ENCODE results near the gene S100A9. TPM values are rescaled to one million over a fixed set of nuclear protein-coding genes. Genes with fewer than 3 reads are reported as not detected.

The S100A9 gene
- polyA plus RNA-seq, 3 donors, result 20,498 to 43,602 (median 40,800) TPM

- no peak overlapping the region for H3K9ac ChIP-seq (ENCODE audit: insufficient read depth, low read length, poor library complexity, severe bottlenecking)
- H3K4me3 ChIP-seq (replicated peaks in 1 of 3; ENCODE audit: low read depth in 2 of 3, low read length in 3 of 3), result no peak overlapping the region
- intact Hi-C loops (cut with micrococcal nuclease), result no loop called here
- no peak overlapping the region for H3K4me2 ChIP-seq (replicated peaks; ENCODE audit: extremely low read depth, low read length, poor library complexity, severe bottlenecking)
- H3K4me1 ChIP-seq (ENCODE audit: control insufficient read depth in 1 of 2, insufficient read depth in 2 of 2, low read length in 2 of 2), result peaks cover 70 to 85% of the 10 kb centered on the region in 2 donors
- H3K27ac ChIP-seq (ENCODE audit: low read depth in 1 of 2, low read length in 2 of 2), result no peak overlapping the region
- H3K27me3 Mint-ChIP-seq (ENCODE audit: low read depth in 3 of 3), result peaks cover 1 to 5% (median 4%) of the 10 kb centered on the region in 3 donors
- no peaks in the 10 kb centered on the region for H4K20me1 ChIP-seq (ENCODE audit: insufficient read depth, low read length)
- H3K36me3 Mint-ChIP-seq, result peaks cover 0 to 3% of the 10 kb centered on the region in 2 donors
- 95% methylated on average over 16 of the region's 19 CpGs for WGBS (ENCODE audit: insufficient coverage)
- H2AFZ ChIP-seq (ENCODE audit: insufficient read depth, low read depth, low read length, poor library complexity, severe bottlenecking), result no peak overlapping the region
- H3K9me3 Mint-ChIP-seq, result no peaks in the 10 kb centered on the region
- no peak for TF ChIP-seq CTCF (IDR thresholded peaks at IDR 0.05)
- H3K9me3 ChIP-seq (replicated peaks in 1 of 2; ENCODE audit: control insufficient read depth in 1 of 2, insufficient read depth in 1 of 2, low read length in 2 of 2), result no peaks in the 10 kb centered on the region
- H3K4me3 Mint-ChIP-seq, result peak overlapping the region in 1 of 2 donors; percentile 49
- H3K4me1 Mint-ChIP-seq, result peaks cover 82% of the 10 kb centered on the region
- H3K27me3 ChIP-seq (ENCODE audit: control insufficient read depth in 2 of 2, insufficient read depth in 2 of 2, low read length in 2 of 2), result no peaks in the 10 kb centered on the region
- no peak for DNase-seq
- peaks cover 10% of the 10 kb centered on the region for H3K79me2 ChIP-seq (ENCODE audit: insufficient read depth, low read length)
- no peaks in the 10 kb centered on the region for H3K36me3 ChIP-seq (replicated peaks in 1 of 2; ENCODE audit: control insufficient read depth in 1 of 2, insufficient read depth in 2 of 2, low read length in 2 of 2)
- H3K27ac Mint-ChIP-seq, result no peak overlapping the region
Measured at GRCh38 chr1:153397051-153397923, 39.6 kb downstream of the S100A9 start.

- H3K36me3 ChIP-seq (replicated peaks in 1 of 2; ENCODE audit: control insufficient read depth in 1 of 2, insufficient read depth in 2 of 2, low read length in 2 of 2), result no peaks in the 10 kb centered on the region
- Mint-ChIP-seq H3K27ac (peak overlapping the region in 1 of 7 donors; percentile 25), H3K4me3 (peak overlapping the region; percentile 17 to 49), H3K27me3 (ENCODE audit: low read depth in 3 of 3) (peaks cover 1 to 5% (median 4%) of the 10 kb centered on the region in 3 donors), H3K9me3 (no peaks in the 10 kb centered on the region), H3K4me1 (peaks cover 81% of the 10 kb centered on the region), H3K36me3 (peaks cover 0 to 3% of the 10 kb centered on the region in 2 donors)
- no peak overlapping the region for H3K4me3 ChIP-seq (replicated peaks in 1 of 3; ENCODE audit: low read depth in 2 of 3, low read length in 3 of 3)
- H4K20me1 ChIP-seq (ENCODE audit: insufficient read depth, low read length), result no peaks in the 10 kb centered on the region
- no peaks in the 10 kb centered on the region for H3K9me3 ChIP-seq (replicated peaks in 1 of 2; ENCODE audit: control insufficient read depth in 1 of 2, insufficient read depth in 1 of 2, low read length in 2 of 2)
- no peak for TF ChIP-seq CTCF (IDR thresholded peaks at IDR 0.05)
- 63% methylated on average over 2 of the region's 6 CpGs for WGBS (ENCODE audit: insufficient coverage)
- no peak overlapping the region for H3K9ac ChIP-seq (ENCODE audit: insufficient read depth, low read length, poor library complexity, severe bottlenecking)
- intact Hi-C loops (cut with micrococcal nuclease), result no loop called here
- no peaks in the 10 kb centered on the region for H3K27me3 ChIP-seq (ENCODE audit: control insufficient read depth in 2 of 2, insufficient read depth in 2 of 2, low read length in 2 of 2)
- DNase-seq, result no peak
- H2AFZ ChIP-seq (ENCODE audit: insufficient read depth, low read depth, low read length, poor library complexity, severe bottlenecking), result no peak overlapping the region
- no peak overlapping the region for H3K4me2 ChIP-seq (replicated peaks; ENCODE audit: extremely low read depth, low read length, poor library complexity, severe bottlenecking)
- H3K79me2 ChIP-seq (ENCODE audit: insufficient read depth, low read length), result peaks cover 2% of the 10 kb centered on the region
- H3K27ac ChIP-seq (ENCODE audit: low read depth in 1 of 2, low read length in 2 of 2), result no peak overlapping the region
- peaks cover 69 to 85% of the 10 kb centered on the region in 2 donors for H3K4me1 ChIP-seq (ENCODE audit: control insufficient read depth in 1 of 2, insufficient read depth in 2 of 2, low read length in 2 of 2)
Measured at GRCh38 chr1:153397924-153398651, 40.4 kb downstream of the S100A9 start.
